Gastroesophageal sphincter (tissue), 4 donors: ENCODE results near the gene ATP2A3. TPM values are rescaled to one million over a fixed set of nuclear protein-coding genes. Genes with fewer than 3 reads are reported as not detected.

Experiments
- ATAC-seq: fragments of 150-250 bp; one replicate; pipeline ENCODE4 v1.9.1; 2016; ENCODE audit warnings: mild to moderate bottlenecking, moderate library complexity
- H3K27ac ChIP-seq, 4 donors: fragments of 200-600 bp; sonication (generic) in 3 of 4; 1 replicate in 3 of 4; 2 replicates in 1 of 4; pipeline ENCODE4 v1.5.1; 2016 to 2019
- H3K27me3 ChIP-seq: fragments of 200-600 bp; sonication (generic); one replicate; pipeline ENCODE4 v1.5.1; 2019
- H3K36me3 ChIP-seq, 2 donors: fragments of 200-600 bp; sonication (generic); one replicate each; pipeline ENCODE4 v1.5.1; 2019; ENCODE audit warnings: control low read depth in 1 of 2
- H3K4me1 ChIP-seq, 3 donors: fragments of 200-600 bp; sonication (generic); 1 replicate in 2 of 3; 2 replicates in 1 of 3; pipeline ENCODE4 v1.5.1; 2016 to 2019; ENCODE audit warnings: control low read depth in 2 of 3
- H3K4me3 ChIP-seq, 2 donors: fragments of 200-600 bp; sonication (generic); one replicate each; pipeline ENCODE4 v1.5.1; 2019; ENCODE audit warnings: mild to moderate bottlenecking in 1 of 2, moderate library complexity in 1 of 2
- H3K9me3 ChIP-seq, 3 donors: fragments of 200-600 bp; sonication (generic); one replicate each; pipeline ENCODE4 v1.5.1; 2017 to 2019; ENCODE audit warnings: control low read depth in 2 of 3
- EP300 ChIP-seq: sonication (generic); formaldehyde crosslinking; IDR thresholded peaks from one replicate; pipeline ENCODE4 v1.6.1; 2017; ENCODE audit warnings: antibody characterized with exemption, mild to moderate bottlenecking
- POLR2A ChIP-seq, 2 donors: fragments of 450-650 bp; IDR thresholded peaks; one replicate each; pipeline ENCODE4 v1.6.1; 2017; ENCODE audit warnings: antibody characterized with exemption in 2 of 2, mild to moderate bottlenecking in 2 of 2, moderate library complexity in 1 of 2
- POLR2AphosphoS5 ChIP-seq: sonication (generic); formaldehyde crosslinking; IDR thresholded peaks from one replicate; pipeline ENCODE4 v1.6.1; 2017; ENCODE audit warnings: antibody characterized with exemption
- WGBS, 2 donors: methylation state at CpG; one replicate each; pipeline ENCODE4 v1.1.5; 2018; ENCODE audit warnings: low coverage in 1 of 2; 5-methylcytosine and 5-hydroxymethylcytosine counted together
- total RNA-seq, 4 donors: library from RNA; depleted of rRNA; stranded (reverse); fragments of >200 nt; gene quantifications; one replicate each; pipeline ENCODE4 v1.1.0, GENCODE V29; 2016
- TF ChIP-seq, protein P1 (sequence below), 4 experiments: fragments of 200-600 bp in 2 of 4; fragments of 450-650 bp in 2 of 4; sonication (generic) in 1 of 4; IDR thresholded peaks; one replicate each; pipeline ENCODE4 v1.5.1; 2017 to 2019; ENCODE audit warnings: antibody characterized with exemption in 4 of 4, mild to moderate bottlenecking in 2 of 4, moderate library complexity in 2 of 4

ATP2A3 gene
- total RNA-seq, 4 donors from 2014 or later: 5.9 to 35.9 (median 18.1) TPM

DNA sequence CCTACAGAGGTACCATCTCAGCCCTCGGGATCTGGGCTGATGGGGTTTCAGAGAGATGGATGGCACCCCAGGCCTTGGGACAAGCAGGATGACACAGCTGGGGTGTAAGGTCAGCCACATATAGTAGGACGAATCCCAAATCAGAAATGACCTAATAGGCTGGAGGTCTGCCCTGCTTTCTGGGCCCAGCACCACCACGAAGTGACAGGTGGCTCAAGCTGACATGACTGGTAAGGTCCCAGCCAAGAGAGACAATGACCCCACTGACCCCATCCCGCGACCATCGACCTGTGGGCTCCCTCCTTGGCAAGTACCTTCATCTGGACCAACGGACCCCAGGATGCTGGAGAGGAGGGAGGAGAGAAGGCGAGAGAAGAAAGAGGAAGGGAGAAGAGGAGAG lies 87.0 kb downstream of the ATP2A3 start:
- Histone ChIP-seq H3K27ac (no peak overlapping the region), H3K9me3 (no peaks in the 10 kb centered on the region), H3K4me3 (no peak overlapping the region), H3K36me3 (peaks cover 0 to 81% of the 10 kb centered on the region in 2 donors), H3K27me3 (no peaks in the 10 kb centered on the region), H3K4me1 (peaks cover 0 to 13% (median 0%) of the 10 kb centered on the region in 3 donors)
- ATAC-seq: no peak
- WGBS, 2 donors: 58% methylated on average over 4 of the region's 8 CpGs; no CpG with 5 or more reads in 1 of the 2 donors
- no peak for TF ChIP-seq POLR2A (IDR thresholded peaks at IDR 0.05)

DNA sequence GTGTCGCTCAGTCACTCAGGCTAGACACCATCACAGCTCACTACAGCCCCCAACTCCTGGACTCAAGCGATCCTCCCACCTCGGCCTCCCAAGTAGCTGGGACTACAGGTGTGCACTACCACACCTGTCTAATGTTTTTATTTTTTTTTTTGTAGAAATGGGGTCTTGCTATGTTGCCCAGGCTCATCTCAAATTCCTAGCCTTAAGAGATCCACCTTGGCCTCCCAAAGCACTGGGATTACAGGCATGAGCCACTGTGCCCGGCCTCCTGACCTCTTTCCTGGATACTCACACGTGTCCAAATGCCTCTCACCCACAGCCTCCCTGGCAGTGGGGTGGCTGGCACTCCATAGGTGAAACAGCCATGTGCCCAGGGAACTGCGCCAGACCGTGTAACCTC lies 88.9 kb downstream of the ATP2A3 start:
- TF ChIP-seq, protein P1, sequence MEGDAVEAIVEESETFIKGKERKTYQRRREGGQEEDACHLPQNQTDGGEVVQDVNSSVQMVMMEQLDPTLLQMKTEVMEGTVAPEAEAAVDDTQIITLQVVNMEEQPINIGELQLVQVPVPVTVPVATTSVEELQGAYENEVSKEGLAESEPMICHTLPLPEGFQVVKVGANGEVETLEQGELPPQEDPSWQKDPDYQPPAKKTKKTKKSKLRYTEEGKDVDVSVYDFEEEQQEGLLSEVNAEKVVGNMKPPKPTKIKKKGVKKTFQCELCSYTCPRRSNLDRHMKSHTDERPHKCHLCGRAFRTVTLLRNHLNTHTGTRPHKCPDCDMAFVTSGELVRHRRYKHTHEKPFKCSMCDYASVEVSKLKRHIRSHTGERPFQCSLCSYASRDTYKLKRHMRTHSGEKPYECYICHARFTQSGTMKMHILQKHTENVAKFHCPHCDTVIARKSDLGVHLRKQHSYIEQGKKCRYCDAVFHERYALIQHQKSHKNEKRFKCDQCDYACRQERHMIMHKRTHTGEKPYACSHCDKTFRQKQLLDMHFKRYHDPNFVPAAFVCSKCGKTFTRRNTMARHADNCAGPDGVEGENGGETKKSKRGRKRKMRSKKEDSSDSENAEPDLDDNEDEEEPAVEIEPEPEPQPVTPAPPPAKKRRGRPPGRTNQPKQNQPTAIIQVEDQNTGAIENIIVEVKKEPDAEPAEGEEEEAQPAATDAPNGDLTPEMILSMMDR (IDR thresholded peaks at IDR 0.05): no peak
- TF ChIP-seq EP300 (no peak), POLR2A (IDR thresholded peaks at IDR 0.05) (no peak), POLR2AphosphoS5 (no peak)
- no peak overlapping the region for H3K4me3 ChIP-seq
- 92 to 97% methylated on average over 3 to 4 of the region's 7 CpGs for WGBS, 2 donors
- no peak for ATAC-seq
- H3K27ac ChIP-seq: no peak overlapping the region
- peaks cover 0 to 74% of the 10 kb centered on the region in 2 donors for H3K36me3 ChIP-seq
- H3K4me1 ChIP-seq: peaks cover 0 to 13% (median 0%) of the 10 kb centered on the region in 3 donors
- no peaks in the 10 kb centered on the region for H3K9me3 ChIP-seq
- no peaks in the 10 kb centered on the region for H3K27me3 ChIP-seq

Other genes with a start within 250 kb of the ATP2A3 start
- gene HASPIN, start 240.5 kb downstream of the ATP2A3 start, total RNA-seq: under 1 TPM in 2 of 4 donors, not detected in 2; 0.13 to 0.15 TPM
- gene ITGAE, start 163.2 kb downstream of the ATP2A3 start, total RNA-seq: 10 to 100 TPM; 20.3 to 35.2 (median 21.7) TPM
- gene NCBP3, start 118.2 kb downstream of the ATP2A3 start, total RNA-seq: 10 to 100 TPM; 22.2 to 25.7 (median 24.3) TPM
- 1 to 10 TPM; 3.4 to 7.1 (median 3.8) TPM for gene CAMKK1, start 71.4 kb downstream of the ATP2A3 start, total RNA-seq
- gene P2RX1, start 48.0 kb downstream of the ATP2A3 start, total RNA-seq: 10 to 100 TPM in 1 of 4 donors, 1 to 10 TPM in 3; 1.6 to 11.6 (median 3.2) TPM
- 100 to 1,000 TPM in 1 of 4 donors, 10 to 100 TPM in 3; 55.6 to 105 (median 69.9) TPM for gene ZZEF1, start 178.6 kb upstream of the ATP2A3 start, total RNA-seq
- gene CYB5D2, start 178.8 kb upstream of the ATP2A3 start, total RNA-seq: 10 to 100 TPM; 14.3 to 47.9 (median 24.5) TPM